GM23338 (cell line): Measurements from ENCODE around the gene HOXA3. TPM values are rescaled to one million over a fixed set of nuclear protein-coding genes. Genes with fewer than 3 reads are reported as not detected.

Experiments used
- ATAC-seq: fragments of 200-7000 bp; cut with Tn5 transposase; 3 replicates; pipeline ENCODE4 v1.9.1; 2020
- DNase-seq: peaks from one replicate; pipeline ENCODE4 v3.0.0-alpha.2; 2015; ENCODE audit warnings: low spot score
- H2AFZ ChIP-seq: fragments of 200-600 bp; sonication (generic); 2 replicates; pipeline ENCODE4 v1.8.0; 2016; ENCODE audit warnings: antibody characterized with exemption, mild to moderate bottlenecking, moderate library complexity
- H3F3A ChIP-seq: fragments of 200-600 bp; sonication (generic); replicated peaks from 2 replicates; pipeline ENCODE4 v1.8.0; 2017; ENCODE audit warnings: antibody characterized with exemption, mixed run types, low read depth
- H3K27ac ChIP-seq: fragments of 200-600 bp; sonication (generic); 2 replicates; pipeline ENCODE4 v1.6.1; 2016; ENCODE audit warnings: low read depth
- H3K27me3 ChIP-seq: fragments of 200-600 bp; sonication (generic); 2 replicates; pipeline ENCODE4 v1.8.0; 2016; ENCODE audit warnings: mild to moderate bottlenecking, mixed run types, moderate library complexity; ENCODE audit not compliant: insufficient read depth
- H3K36me3 ChIP-seq: fragments of 200-600 bp; sonication (generic); 2 replicates; pipeline ENCODE4 v1.8.0; 2016; ENCODE audit warnings: mild to moderate bottlenecking; ENCODE audit not compliant: insufficient read depth
- H3K4me1 ChIP-seq: fragments of 200-600 bp; sonication (generic); 2 replicates; pipeline ENCODE4 v1.8.0; 2016; ENCODE audit warnings: mild to moderate bottlenecking, moderate library complexity; ENCODE audit not compliant: insufficient read depth
- H3K4me2 ChIP-seq: fragments of 200-600 bp; sonication (generic); 2 replicates; pipeline ENCODE4 v1.7.1; 2017; ENCODE audit warnings: mixed run types
- H3K4me3 ChIP-seq: fragments of 200-600 bp; sonication (generic); 2 replicates; pipeline ENCODE4 v1.6.1; 2016; ENCODE audit warnings: mixed run types
- H3K79me2 ChIP-seq: fragments of 200-600 bp; sonication (generic); replicated peaks from 2 replicates; pipeline ENCODE4 v1.8.0; 2017; ENCODE audit warnings: mild to moderate bottlenecking; ENCODE audit not compliant: insufficient read depth
- H3K9me2 ChIP-seq: fragments of 200-600 bp; sonication (generic); 2 replicates; pipeline ENCODE4 v1.8.0; 2017; ENCODE audit not compliant: insufficient read depth
- H4K20me1 ChIP-seq: fragments of 200-600 bp; sonication (generic); replicated peaks from 2 replicates; pipeline ENCODE4 v1.8.0; 2017; ENCODE audit warnings: mild to moderate bottlenecking; ENCODE audit not compliant: insufficient read depth
- H3K27ac Mint-ChIP-seq: 2 replicates; pipeline ENCODE4 v1.8.0; 2020; ENCODE audit warnings: inconsistent platforms, mild to moderate bottlenecking, moderate library complexity, mixed read lengths
- H3K27me3 Mint-ChIP-seq: 3 replicates; pipeline ENCODE4 v1.8.0; 2022; ENCODE audit warnings: low read depth, mild to moderate bottlenecking, moderate library complexity, mixed read lengths, inconsistent platforms; ENCODE audit not compliant: insufficient read depth, poor library complexity
- H3K36me3 Mint-ChIP-seq: 3 replicates; pipeline ENCODE4 v1.8.0; 2021; ENCODE audit warnings: low read depth, mild to moderate bottlenecking, inconsistent platforms, moderate library complexity, mixed read lengths
- H3K4me1 Mint-ChIP-seq: 3 replicates; pipeline ENCODE4 v1.8.0; 2020; ENCODE audit warnings: mild to moderate bottlenecking, inconsistent platforms, mixed read lengths
- H3K4me3 Mint-ChIP-seq: 3 replicates; pipeline ENCODE4 v1.8.0; 2021; ENCODE audit warnings: moderate library complexity, mild to moderate bottlenecking, inconsistent platforms, mixed read lengths
- H3K9me3 Mint-ChIP-seq: 3 replicates; pipeline ENCODE4 v1.8.0; 2020; ENCODE audit warnings: moderate library complexity, mild to moderate bottlenecking, inconsistent platforms, mixed read lengths
- CREB1 ChIP-seq: fragments of 250-450 bp; sonication (Bioruptor Pico); IDR thresholded peaks from 2 replicates; pipeline ENCODE4 v1.5.0; 2020; ENCODE audit warnings: low read depth, mild to moderate bottlenecking, moderate library complexity
- ETS1 ChIP-seq: IDR thresholded peaks from 2 replicates; pipeline ENCODE4 v1.6.1; 2016; ENCODE audit warnings: antibody characterized with exemption
- EZH2 ChIP-seq: fragments of 200-600 bp; sonication (generic); IDR thresholded peaks from one replicate; pipeline ENCODE4 v1.8.0; 2017; ENCODE audit warnings: antibody characterized with exemption, mild to moderate bottlenecking, low read depth; ENCODE audit not compliant: unreplicated experiment
- EZH2phosphoT487 ChIP-seq: fragments of 200-600 bp; sonication (generic); IDR thresholded peaks from one replicate; pipeline ENCODE4 v1.8.1; 2018; ENCODE audit warnings: antibody characterized with exemption; ENCODE audit not compliant: unreplicated experiment
- POLR2AphosphoS5 ChIP-seq: IDR thresholded peaks from 2 replicates; pipeline ENCODE4 v1.6.1; 2016; ENCODE audit warnings: antibody characterized with exemption, low read depth
- ZNF114 ChIP-seq: fragments of 250-450 bp; sonication (Bioruptor Pico); IDR thresholded peaks from 2 replicates; pipeline ENCODE4 v1.5.0; 2020; ENCODE audit warnings: mild to moderate bottlenecking, moderate library complexity
- polyA plus RNA-seq: library from polyadenylated mRNA; unstranded; fragments of >200 nt; fragmentation: Nextera tagmentation; extraction: Ambion mirVana; gene quantifications from 2 replicates; pipeline ENCODE4 v1.2.1, GENCODE V29; 2016
- total RNA-seq: library from RNA; depleted of rRNA; stranded (reverse); fragments of >200 nt; shearing (Covaris generic); gene quantifications from 2 replicates; pipeline ENCODE4 v1.2.3, GENCODE V29; 2014
- TF ChIP-seq, protein P1 (sequence below): IDR thresholded peaks from one replicate; pipeline ENCODE4 v1.6.1; 2018; ENCODE audit warnings: antibody characterized with exemption; ENCODE audit not compliant: unreplicated experiment

The HOXA3 gene
- total and polyA plus RNA-seq, 2 experiments from 2014 or later = not detected

DNA sequence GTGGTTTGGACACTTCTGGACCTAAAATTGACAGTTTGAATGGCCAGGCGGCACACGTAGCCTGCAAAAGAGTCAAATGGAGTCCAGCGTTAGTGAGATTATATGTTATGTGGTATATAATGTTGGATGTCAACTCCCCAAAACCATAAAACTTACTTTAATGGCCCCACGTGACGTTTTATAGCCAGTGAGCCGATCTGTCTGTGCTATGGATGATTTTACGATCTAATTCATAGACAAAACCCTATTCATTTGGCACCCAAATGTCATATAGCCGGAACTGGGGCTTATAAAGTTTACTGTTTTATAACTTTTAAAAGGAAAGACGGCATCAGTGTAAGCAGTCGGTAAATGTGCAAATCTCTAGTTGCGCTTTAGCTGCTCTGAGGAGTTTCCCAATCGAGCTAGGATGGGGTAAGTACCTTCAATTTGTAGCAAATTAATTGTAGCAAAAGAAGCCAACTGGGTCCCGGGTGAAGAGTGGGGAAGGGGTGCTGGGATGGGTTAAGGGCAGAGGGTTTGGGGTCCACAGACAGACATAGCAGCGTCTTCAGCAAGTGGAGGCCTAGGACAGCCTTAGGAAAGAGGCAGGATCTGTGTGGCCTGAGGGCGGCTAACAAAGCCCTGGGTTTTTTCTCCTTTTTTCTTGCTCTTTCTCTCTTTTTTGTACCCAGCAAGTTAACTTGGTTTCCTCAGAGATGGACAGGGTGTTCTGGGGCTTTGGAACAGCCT lies 12.1 kb downstream of the HOXA3 start:
- peaks cover 41% of the 10 kb centered on the region for H3F3A ChIP-seq
- no peak for TF ChIP-seq CREB1 (CRISPR knock-in tag)
- TF ChIP-seq EZH2 = peak; percentile 62
- H3K27me3 ChIP-seq = peaks cover 100% of the 10 kb centered on the region
- H4K20me1 ChIP-seq = peaks cover 44% of the 10 kb centered on the region
- Mint-ChIP-seq H3K4me1 (peaks cover 21% of the 10 kb centered on the region), H3K27me3 (peaks cover 100% of the 10 kb centered on the region), H3K9me3 (peaks cover 8% of the 10 kb centered on the region; the same call in 2 of the 3 replicates), H3K4me3 (no peak overlapping the region), H3K27ac (no peak overlapping the region), H3K36me3 (no peaks in the 10 kb centered on the region; the same call in 2 of the 3 replicates)
- no peak overlapping the region for H3K27ac ChIP-seq
- H3K79me2 ChIP-seq = no peaks in the 10 kb centered on the region
- H3K4me3 ChIP-seq = 0 out of 2 replicates have a peak overlapping the region, but pooled peaks have one; percentile 51
- no peaks in the 10 kb centered on the region for H3K36me3 ChIP-seq
- H3K4me1 ChIP-seq = peaks cover 31% of the 10 kb centered on the region
- H3K4me2 ChIP-seq = peak overlapping the region; percentile 77; the same call in 1 of the 2 replicates
- no peaks in the 10 kb centered on the region for H3K9me2 ChIP-seq
- H2AFZ ChIP-seq = 0 out of 2 replicates have a peak overlapping the region, but pooled peaks have one; percentile 89
- DNase-seq (no peak), ATAC-seq (no peak)

DNA sequence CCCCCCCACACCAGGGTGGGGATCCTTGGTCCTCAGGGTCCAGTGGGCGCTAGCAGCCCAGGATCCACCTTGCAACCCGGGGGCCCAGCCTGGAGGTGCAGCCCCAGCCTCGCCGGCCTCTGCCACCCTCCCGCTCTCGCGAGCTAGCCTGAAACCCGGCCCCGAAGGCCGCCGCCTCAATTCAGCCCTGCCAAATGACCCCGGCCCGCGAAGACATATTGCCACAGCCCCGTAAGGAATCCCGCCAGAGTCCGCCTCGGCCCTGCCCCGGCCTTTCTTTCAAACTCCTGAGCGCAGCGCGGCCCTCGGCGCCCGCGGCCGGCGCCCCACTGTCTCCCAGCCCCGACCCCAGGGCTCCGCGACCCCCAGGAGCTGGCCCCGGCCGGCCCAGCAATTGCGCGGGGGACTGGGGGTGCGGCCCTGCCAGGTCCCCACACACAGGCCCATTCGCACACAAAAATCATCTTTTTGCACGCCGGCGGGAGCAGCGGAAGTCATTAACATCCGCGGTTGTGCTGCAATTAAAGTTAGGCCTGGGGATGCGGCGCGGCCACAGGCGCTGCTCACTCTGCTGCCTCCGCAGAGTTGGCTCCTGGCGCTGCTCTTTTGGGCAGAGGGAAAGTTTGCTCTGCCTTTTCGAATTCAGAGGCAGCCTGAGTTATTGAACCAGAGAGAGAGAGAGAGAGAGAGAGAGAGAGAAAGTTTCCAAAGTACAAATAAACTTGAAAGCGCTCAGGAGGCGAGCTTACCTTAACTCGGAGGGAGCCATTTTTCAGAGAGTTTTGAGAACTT lies 12.9 kb downstream of the HOXA3 start:
- Histone ChIP-seq H3K4me2 (peak overlapping the region; percentile 77), H3K79me2 (no peaks in the 10 kb centered on the region), H3K36me3 (no peaks in the 10 kb centered on the region), H3K9me2 (no peaks in the 10 kb centered on the region), H3K4me3 (peak overlapping the region; percentile 51), H2AFZ (peak overlapping the region; percentile 89), H3K27me3 (peaks cover 100% of the 10 kb centered on the region), H4K20me1 (peaks cover 50% of the 10 kb centered on the region), H3F3A (peaks cover 44% of the 10 kb centered on the region), H3K27ac (no peak overlapping the region), H3K4me1 (peaks cover 31% of the 10 kb centered on the region)
- Mint-ChIP-seq H3K4me3 (no peak overlapping the region; the same call in 2 of the 3 replicates), H3K36me3 (no peaks in the 10 kb centered on the region; the same call in 2 of the 3 replicates), H3K4me1 (peaks cover 21% of the 10 kb centered on the region), H3K27me3 (peaks cover 100% of the 10 kb centered on the region), H3K9me3 (peaks cover 8% of the 10 kb centered on the region; the same call in 2 of the 3 replicates), H3K27ac (no peak overlapping the region)
- peak; percentile 76 for DNase-seq
- ATAC-seq = peak; percentile 15
- TF ChIP-seq EZH2phosphoT487 = peak; percentile 100
- peak; percentile 98 for TF ChIP-seq EZH2
- no peak for TF ChIP-seq ETS1

DNA sequence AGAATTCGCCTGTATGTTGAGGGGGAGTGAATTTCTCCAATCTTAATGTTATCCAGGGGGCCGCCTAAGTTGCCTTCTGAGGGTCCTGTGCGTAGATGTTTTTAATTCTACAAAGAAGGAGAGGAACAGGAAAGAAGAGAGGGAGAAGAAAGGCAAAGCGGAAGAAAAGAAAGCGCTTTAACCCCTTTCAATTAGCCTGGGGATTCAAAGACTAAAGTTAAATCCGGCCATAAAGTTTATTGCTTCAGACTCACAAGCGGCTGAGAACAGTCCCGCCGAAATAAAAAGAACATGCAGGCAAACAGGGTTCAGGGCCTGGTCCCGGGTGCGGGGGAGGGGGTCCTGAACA lies 13.4 kb downstream of the HOXA3 start:
- Mint-ChIP-seq H3K27ac (no peak overlapping the region), H3K4me1 (peaks cover 21% of the 10 kb centered on the region)

More for the DNA sequence above, 13.4 kb downstream of the HOXA3 start:
- no peak for ATAC-seq
- Mint-ChIP-seq H3K27me3 (peaks cover 100% of the 10 kb centered on the region), H3K36me3 (no peaks in the 10 kb centered on the region; the same call in 2 of the 3 replicates), H3K9me3 (peaks cover 8% of the 10 kb centered on the region; the same call in 2 of the 3 replicates), H3K4me3 (peak overlapping the region; percentile 18; the same call in 1 of the 3 replicates)
- Histone ChIP-seq H3F3A (peaks cover 49% of the 10 kb centered on the region), H4K20me1 (peaks cover 50% of the 10 kb centered on the region), H3K79me2 (no peaks in the 10 kb centered on the region), H3K4me3 (peak overlapping the region; percentile 51), H2AFZ (no peak overlapping the region), H3K9me2 (no peaks in the 10 kb centered on the region), H3K27ac (no peak overlapping the region), H3K4me1 (peaks cover 31% of the 10 kb centered on the region), H3K4me2 (peak overlapping the region; percentile 77), H3K27me3 (peaks cover 100% of the 10 kb centered on the region), H3K36me3 (no peaks in the 10 kb centered on the region)
- TF ChIP-seq ZNF114 (CRISPR knock-in tag) = no peak
- TF ChIP-seq, protein P1, sequence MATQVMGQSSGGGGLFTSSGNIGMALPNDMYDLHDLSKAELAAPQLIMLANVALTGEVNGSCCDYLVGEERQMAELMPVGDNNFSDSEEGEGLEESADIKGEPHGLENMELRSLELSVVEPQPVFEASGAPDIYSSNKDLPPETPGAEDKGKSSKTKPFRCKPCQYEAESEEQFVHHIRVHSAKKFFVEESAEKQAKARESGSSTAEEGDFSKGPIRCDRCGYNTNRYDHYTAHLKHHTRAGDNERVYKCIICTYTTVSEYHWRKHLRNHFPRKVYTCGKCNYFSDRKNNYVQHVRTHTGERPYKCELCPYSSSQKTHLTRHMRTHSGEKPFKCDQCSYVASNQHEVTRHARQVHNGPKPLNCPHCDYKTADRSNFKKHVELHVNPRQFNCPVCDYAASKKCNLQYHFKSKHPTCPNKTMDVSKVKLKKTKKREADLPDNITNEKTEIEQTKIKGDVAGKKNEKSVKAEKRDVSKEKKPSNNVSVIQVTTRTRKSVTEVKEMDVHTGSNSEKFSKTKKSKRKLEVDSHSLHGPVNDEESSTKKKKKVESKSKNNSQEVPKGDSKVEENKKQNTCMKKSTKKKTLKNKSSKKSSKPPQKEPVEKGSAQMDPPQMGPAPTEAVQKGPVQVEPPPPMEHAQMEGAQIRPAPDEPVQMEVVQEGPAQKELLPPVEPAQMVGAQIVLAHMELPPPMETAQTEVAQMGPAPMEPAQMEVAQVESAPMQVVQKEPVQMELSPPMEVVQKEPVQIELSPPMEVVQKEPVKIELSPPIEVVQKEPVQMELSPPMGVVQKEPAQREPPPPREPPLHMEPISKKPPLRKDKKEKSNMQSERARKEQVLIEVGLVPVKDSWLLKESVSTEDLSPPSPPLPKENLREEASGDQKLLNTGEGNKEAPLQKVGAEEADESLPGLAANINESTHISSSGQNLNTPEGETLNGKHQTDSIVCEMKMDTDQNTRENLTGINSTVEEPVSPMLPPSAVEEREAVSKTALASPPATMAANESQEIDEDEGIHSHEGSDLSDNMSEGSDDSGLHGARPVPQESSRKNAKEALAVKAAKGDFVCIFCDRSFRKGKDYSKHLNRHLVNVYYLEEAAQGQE = no peak
- no peak for TF ChIP-seq POLR2AphosphoS5
- TF ChIP-seq EZH2 = peak; percentile 95
- DNase-seq = peak; percentile 24
